Renal cortical epithelial cell (primary cell): ENCODE data around the gene ZKSCAN7. TPM values are rescaled to one million over a fixed set of nuclear protein-coding genes. Genes with fewer than 3 reads are reported as not detected.
"Not testable (repeated sequence)": the region's sequence is repeated elsewhere in the genome, so short reads cannot be mapped to it uniquely, and the experiment has no call there.

Source experiments
- DNase-seq: peaks from one replicate; pipeline ENCODE4 v3.0.0-alpha.2; 2011; ENCODE audit warnings: low read depth
- total RNA-seq: library from RNA; depleted of rRNA; stranded (reverse); fragments of >200 nt; gene quantifications from 2 replicates; pipeline ENCODE4 v1.2.3, GENCODE V29; 2014

ZKSCAN7 gene
- total RNA-seq, 1 donor from 2014 or later, result 12.2 TPM

GRCh38 chr3:44577354-44577952 is 22.5 kb downstream of the ZKSCAN7 start:
- DNase-seq, result not testable (repeated sequence)

GRCh38 chr3:44578316-44578715 is 23.3 kb downstream of the ZKSCAN7 start:
- DNase-seq, result not testable (repeated sequence)

DNA sequence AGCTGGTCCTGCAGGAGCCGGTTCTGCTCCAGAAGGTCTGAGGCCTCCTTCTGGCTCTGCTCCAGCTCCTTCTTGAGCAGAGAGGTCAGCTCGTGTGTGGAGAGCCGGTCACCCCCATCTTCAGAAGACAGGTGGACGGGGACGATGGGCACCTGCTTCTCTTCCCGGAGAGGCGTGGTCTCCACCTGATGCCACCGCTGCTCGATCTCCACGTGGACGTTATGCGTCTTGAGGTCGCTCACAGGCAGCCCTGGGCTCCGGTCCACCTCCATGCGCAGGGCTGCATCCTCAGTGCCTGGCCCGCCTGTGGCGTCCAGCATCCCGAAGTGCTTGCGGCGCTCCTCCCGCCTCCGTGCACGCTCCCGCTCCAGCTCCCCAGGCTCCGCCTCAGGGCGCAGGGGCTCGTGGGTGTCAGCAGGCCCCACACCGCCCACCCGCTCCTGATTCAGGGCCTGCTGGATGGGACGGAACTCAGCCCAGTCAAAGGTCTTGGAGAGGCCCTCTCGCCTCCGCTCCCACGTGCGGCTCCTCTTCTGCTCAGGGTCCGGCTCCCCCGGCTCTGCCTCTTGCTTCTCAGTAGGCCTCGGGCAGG is 24.0 kb downstream of the ZKSCAN7 start:
- DNase-seq, result not testable (repeated sequence)

DNA sequence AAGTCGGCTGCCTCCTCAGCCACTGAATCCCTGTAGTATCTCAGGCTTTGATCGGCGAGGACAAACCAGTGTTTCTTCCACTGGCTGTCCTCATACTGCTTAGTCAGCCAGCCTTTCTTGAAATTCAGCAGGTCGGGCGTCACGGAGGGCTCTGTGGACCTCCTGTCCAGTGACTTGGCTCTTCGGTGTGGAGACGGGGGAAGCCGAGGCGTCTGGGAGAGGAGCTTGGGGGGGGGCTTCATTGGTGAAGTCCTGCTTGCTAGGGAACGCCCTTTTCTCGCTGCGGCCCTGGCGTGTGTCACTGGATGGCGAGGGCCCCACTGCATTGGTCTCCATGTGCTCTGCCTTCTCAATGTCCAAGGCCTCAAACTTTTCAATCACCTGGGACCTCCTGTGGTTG is 24.8 kb downstream of the ZKSCAN7 start:
- not testable (repeated sequence) for DNase-seq

GRCh38 chr3:44580971-44581370 is 26.0 kb downstream of the ZKSCAN7 start:
- DNase-seq, result not testable (repeated sequence)

GRCh38 chr3:44584646-44585501 is 29.9 kb downstream of the ZKSCAN7 start, which contains the start of gene ZNF660:
ZNF660 (plus strand) TSS chr3:44584964; CDS start chr3:44594194, 9,230 bp downstream.
- peak; percentile 74 for DNase-seq

GRCh38 chr3:44596621-44597020 is 41.6 kb downstream of the ZKSCAN7 start:
- no peak for DNase-seq

- no peak for DNase-seq
Observed at GRCh38 chr3:44601749-44602148, 46.8 kb downstream of the ZKSCAN7 start.

DNA sequence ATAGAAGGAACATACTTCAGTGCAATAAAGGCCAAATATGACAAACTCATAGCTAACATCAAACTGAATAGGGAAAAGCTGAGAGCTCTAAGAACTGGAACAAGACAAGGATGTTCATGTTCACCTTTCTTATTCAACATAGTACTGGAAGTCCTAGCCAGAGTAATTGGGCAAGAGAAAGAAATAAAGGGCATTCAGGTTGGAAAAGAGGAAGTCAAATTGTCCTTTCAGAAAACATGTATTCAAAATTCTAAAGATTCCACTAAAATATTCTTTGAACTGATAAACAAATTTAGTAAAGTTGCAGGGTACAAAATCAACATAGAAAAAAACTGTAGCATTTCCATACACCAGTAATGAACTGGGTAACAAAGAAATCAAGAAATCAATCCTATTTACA is 57.7 kb downstream of the ZKSCAN7 start:
- no peak for DNase-seq

Other genes with a start within 250 kb of the ZKSCAN7 start
- gene TCAIM, start 216.4 kb upstream of the ZKSCAN7 start, total RNA-seq, result 37.3 and 61.1 TPM in 2 replicates
- gene ZNF445, start 77.5 kb upstream of the ZKSCAN7 start, total RNA-seq, result 4.0 and 17.9 TPM in 2 replicates
- 1.4 and 5.4 TPM in 2 replicates for gene ZNF660, start 29.8 kb downstream of the ZKSCAN7 start, total RNA-seq
- gene ZNF197, start 69.8 kb downstream of the ZKSCAN7 start, total RNA-seq, result 12.3 and 33.1 TPM in 2 replicates
- gene ZNF35, start 93.5 kb downstream of the ZKSCAN7 start, total RNA-seq, result 26.4 and 28.0 TPM in 2 replicates
- 6.1 and 7.2 TPM in 2 replicates for gene ZNF502, start 157.5 kb downstream of the ZKSCAN7 start, total RNA-seq
- gene ZNF501, start 174.4 kb downstream of the ZKSCAN7 start, total RNA-seq, result 1.2 and 5.3 TPM in 2 replicates
- 24.0 and 33.4 TPM in 2 replicates for gene KIAA1143, start 206.4 kb downstream of the ZKSCAN7 start, total RNA-seq
- gene KIF15, start 206.6 kb downstream of the ZKSCAN7 start, total RNA-seq, result 1.6 and 4.5 TPM in 2 replicates